GM23248 (cell line): ENCODE measurements around the gene FAM171A2. TPM values are rescaled to one million over a fixed set of nuclear protein-coding genes. Genes with fewer than 3 reads are reported as not detected.
"Not testable (repeated sequence)": the region's sequence is repeated elsewhere in the genome, so short reads cannot be mapped to it uniquely, and the experiment has no call there.

Source experiments
- DNase-seq: peaks from one replicate; pipeline ENCODE4 v3.0.0-alpha.2; 2015
- H2AFZ ChIP-seq: fragments of 200-600 bp; sonication (generic); 2 replicates; pipeline ENCODE4 v1.6.1; 2016; ENCODE audit warnings: antibody characterized with exemption
- H3F3A ChIP-seq: fragments of 200-600 bp; sonication (generic); 2 replicates; pipeline ENCODE4 v1.6.1; 2016; ENCODE audit warnings: mild to moderate bottlenecking, antibody characterized with exemption, mixed run types; ENCODE audit not compliant: insufficient read depth
- H3K27ac ChIP-seq: fragments of 200-600 bp; sonication (generic); 2 replicates; pipeline ENCODE4 v1.5.1; 2016; ENCODE audit warnings: mild to moderate bottlenecking
- H3K27me3 ChIP-seq: fragments of 200-600 bp; sonication (generic); replicated peaks from 2 replicates; pipeline ENCODE4 v1.6.1; 2016; ENCODE audit warnings: mild to moderate bottlenecking; ENCODE audit not compliant: insufficient read depth
- H3K36me3 ChIP-seq: fragments of 200-600 bp; sonication (generic); 2 replicates; pipeline ENCODE4 v1.6.1; 2016; ENCODE audit warnings: low read depth, mild to moderate bottlenecking
- H3K4me1 ChIP-seq: fragments of 200-600 bp; sonication (generic); 2 replicates; pipeline ENCODE4 v1.6.1; 2016; ENCODE audit warnings: mild to moderate bottlenecking; ENCODE audit not compliant: insufficient read depth
- H3K4me2 ChIP-seq: fragments of 200-600 bp; sonication (generic); one replicate; pipeline ENCODE4 v1.6.1; 2016; ENCODE audit warnings: mild to moderate bottlenecking; ENCODE audit not compliant: unreplicated experiment
- H3K4me3 ChIP-seq: fragments of 200-600 bp; sonication (generic); 2 replicates; pipeline ENCODE4 v1.5.1; 2016; ENCODE audit warnings: mild to moderate bottlenecking
- H3K79me2 ChIP-seq: fragments of 200-600 bp; sonication (generic); 2 replicates; pipeline ENCODE4 v1.6.1; 2016; ENCODE audit warnings: mild to moderate bottlenecking; ENCODE audit not compliant: insufficient read depth
- H3K9ac ChIP-seq: fragments of 200-600 bp; sonication (generic); 2 replicates; pipeline ENCODE4 v1.6.1; 2016; ENCODE audit warnings: mild to moderate bottlenecking
- H3K9me2 ChIP-seq: fragments of 200-600 bp; sonication (generic); 2 replicates; pipeline ENCODE4 v1.6.1; 2016; ENCODE audit warnings: mixed run types, mild to moderate bottlenecking, moderate library complexity; ENCODE audit not compliant: insufficient read depth
- H3K9me3 ChIP-seq: fragments of 200-600 bp; sonication (generic); one replicate; pipeline ENCODE4 v1.6.1; 2017; ENCODE audit warnings: low read depth
- H4K20me1 ChIP-seq: fragments of 200-600 bp; sonication (generic); 2 replicates; pipeline ENCODE4 v1.6.0; 2016; ENCODE audit not compliant: insufficient read depth
- EZH2 ChIP-seq: fragments of 200-600 bp; sonication (generic); IDR thresholded peaks from 2 replicates; pipeline ENCODE4 v1.6.1; 2018; ENCODE audit warnings: antibody characterized with exemption, mild to moderate bottlenecking; ENCODE audit not compliant: insufficient read depth, poor library complexity, severe bottlenecking
- EZH2phosphoT487 ChIP-seq: fragments of 200-600 bp; sonication (generic); IDR thresholded peaks from 2 replicates; pipeline ENCODE4 v1.6.1; 2018; ENCODE audit warnings: antibody characterized with exemption, moderate library complexity, mild to moderate bottlenecking, low read depth; ENCODE audit not compliant: insufficient read depth
- WGBS, 2 experiments: methylation state at CpG; one replicate each; pipeline ENCODE4 v1.1.6; 2015 to 2017; ENCODE audit warnings: low lambda C conversion rate in 2 of 2, low coverage in 1 of 2; ENCODE audit errors: missing lambda C conversion rate in 2 of 2; 5-methylcytosine and 5-hydroxymethylcytosine counted together
- in situ Hi-C: fragments of 300-500 bp; cut with MboI; formaldehyde crosslinking; loops from 2 replicates; pipeline ENCODE4 v1.15.0; 2020
- polyA plus RNA-seq: library from polyadenylated mRNA; unstranded; fragments of >200 nt; fragmentation: Nextera tagmentation; extraction: Ambion mirVana; gene quantifications from 2 replicates; pipeline ENCODE4 v1.2.1, GENCODE V29; 2016
- total RNA-seq: library from RNA; depleted of rRNA; stranded (reverse); fragments of >200 nt; shearing (Covaris generic); gene quantifications from 2 replicates; pipeline ENCODE4 v1.2.3, GENCODE V29; 2014

Gene FAM171A2
- total and polyA plus RNA-seq, 2 experiments from 2014 or later, result 0.25 to 4.8 TPM

GRCh38 chr17:44374306-44375195 is 10.9 kb upstream of the FAM171A2 start:
- WGBS, 2 experiments, result 34 to 63% methylated on average over 13 to 29 of the region's 31 CpGs
- H4K20me1 ChIP-seq, result no peaks in the 10 kb centered on the region
- no peak overlapping the region for H2AFZ ChIP-seq
- H3K4me2 ChIP-seq, result no peak overlapping the region
- H3K79me2 ChIP-seq, result no peaks in the 10 kb centered on the region
- H3K36me3 ChIP-seq, result no peaks in the 10 kb centered on the region
- in situ Hi-C loops, result no loop called here
- no peaks in the 10 kb centered on the region for H3K9me2 ChIP-seq
- TF ChIP-seq EZH2 (no peak), EZH2phosphoT487 (no peak)
- H3K9ac ChIP-seq, result no peak overlapping the region
- H3K4me3 ChIP-seq, result no peak overlapping the region
- H3K27ac ChIP-seq, result no peak overlapping the region
- no peak for DNase-seq
- no peaks in the 10 kb centered on the region for H3K9me3 ChIP-seq
- H3F3A ChIP-seq, result no peaks in the 10 kb centered on the region
- H3K27me3 ChIP-seq, result peaks cover 5% of the 10 kb centered on the region; the same call in 1 of the 2 replicates
- H3K4me1 ChIP-seq, result no peaks in the 10 kb centered on the region

- H3K9me3 ChIP-seq, result no peaks in the 10 kb centered on the region
Measured at GRCh38 chr17:44372036-44372435, 8.4 kb upstream of the FAM171A2 start.

GRCh38 chr17:44369414-44370023 is 5.9 kb upstream of the FAM171A2 start:
- WGBS, 2 experiments, result 29 to 35% methylated on average over 16 to 17 of the region's 17 CpGs
- not testable (repeated sequence) for H3K27ac ChIP-seq

More at GRCh38 chr17:44372036-44372435, 8.4 kb upstream of the FAM171A2 start:
- H3K4me1 ChIP-seq, result no peaks in the 10 kb centered on the region
- H3K9ac ChIP-seq, result no peak overlapping the region
- H4K20me1 ChIP-seq, result no peaks in the 10 kb centered on the region
- no peak overlapping the region for H3K4me2 ChIP-seq
- 72 to 73% methylated on average over 10 of the region's 10 CpGs for WGBS, 2 experiments
- H3K9me2 ChIP-seq, result no peaks in the 10 kb centered on the region
- peaks cover 13% of the 10 kb centered on the region; the same call in 1 of the 2 replicates for H3K27me3 ChIP-seq
- H3F3A ChIP-seq, result no peaks in the 10 kb centered on the region
- no peak for DNase-seq
- no peak overlapping the region for H3K27ac ChIP-seq
- H3K4me3 ChIP-seq, result no peak overlapping the region
- no peaks in the 10 kb centered on the region for H3K36me3 ChIP-seq
- in situ Hi-C loops, result no loop called here
- TF ChIP-seq EZH2 (no peak), EZH2phosphoT487 (no peak)
- H3K79me2 ChIP-seq, result no peaks in the 10 kb centered on the region
- H2AFZ ChIP-seq, result no peak overlapping the region

GRCh38 chr17:44368391-44369243 is 5.0 kb upstream of the FAM171A2 start:
- H3K9me3 ChIP-seq, in situ Hi-C loops, H4K20me1 ChIP-seq, H3K9me2 ChIP-seq, DNase-seq, H3K4me1 ChIP-seq, H3K4me2 ChIP-seq, H2AFZ ChIP-seq, H3K36me3 ChIP-seq, H3K4me3 ChIP-seq, H3F3A ChIP-seq, H3K79me2 ChIP-seq, H3K9ac ChIP-seq, H3K27ac ChIP-seq: not testable (repeated sequence)
- H3K27me3 ChIP-seq, result peaks cover 25% of the 10 kb centered on the region
- WGBS, 2 experiments, result 71 to 76% methylated on average over 31 to 40 of the region's 42 CpGs

More at GRCh38 chr17:44369414-44370023, 5.9 kb upstream of the FAM171A2 start:
- H3K9ac ChIP-seq, H2AFZ ChIP-seq, H3K9me2 ChIP-seq, in situ Hi-C loops, H3K4me2 ChIP-seq, H3K4me3 ChIP-seq, H3K9me3 ChIP-seq, H3K36me3 ChIP-seq, H3K4me1 ChIP-seq, H4K20me1 ChIP-seq, DNase-seq, H3K79me2 ChIP-seq, H3F3A ChIP-seq: not testable (repeated sequence)
- peaks cover 25% of the 10 kb centered on the region for H3K27me3 ChIP-seq
